ENCODE data around the gene MRRF.

MRRF gene

DNA sequence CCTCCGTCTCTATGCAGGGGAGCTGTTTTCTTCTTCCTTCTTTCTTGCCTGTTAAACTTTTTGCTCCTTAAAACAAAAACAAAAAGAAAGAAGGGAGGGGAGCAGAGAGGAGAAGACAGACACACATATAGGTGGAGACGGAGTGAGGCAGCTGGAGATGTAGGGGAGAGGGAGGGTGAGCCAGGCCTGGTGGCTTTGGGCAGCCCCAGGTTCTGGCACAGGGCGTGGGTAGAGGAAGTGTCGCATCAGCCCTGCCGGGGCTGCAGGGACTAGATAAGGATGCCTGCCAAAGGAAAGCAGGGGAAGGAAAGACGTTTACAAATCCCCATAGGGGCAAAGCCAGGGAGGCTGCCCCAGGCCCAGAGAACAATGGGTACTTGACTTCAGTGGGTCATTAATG is 67.4 kb downstream of the MRRF start:
- DNase-seq (ENCODE audit: low read depth in 2 of 2), result no peak

- DNase-seq (ENCODE audit: low read depth in 2 of 2), result no peak
Measured at GRCh38 chr9:122332644-122333043, 68.0 kb downstream of the MRRF start.

- DNase-seq (ENCODE audit: low read depth in 2 of 2), result no peak
Measured at GRCh38 chr9:122333169-122333808, 68.6 kb downstream of the MRRF start.

- DNase-seq (ENCODE audit: low read depth in 2 of 2), result no peak
Measured at GRCh38 chr9:122334916-122335315, 70.2 kb downstream of the MRRF start.

GRCh38 chr9:122336189-122336588 is 71.5 kb downstream of the MRRF start:
- no peak for DNase-seq (ENCODE audit: low read depth in 2 of 2)

DNA sequence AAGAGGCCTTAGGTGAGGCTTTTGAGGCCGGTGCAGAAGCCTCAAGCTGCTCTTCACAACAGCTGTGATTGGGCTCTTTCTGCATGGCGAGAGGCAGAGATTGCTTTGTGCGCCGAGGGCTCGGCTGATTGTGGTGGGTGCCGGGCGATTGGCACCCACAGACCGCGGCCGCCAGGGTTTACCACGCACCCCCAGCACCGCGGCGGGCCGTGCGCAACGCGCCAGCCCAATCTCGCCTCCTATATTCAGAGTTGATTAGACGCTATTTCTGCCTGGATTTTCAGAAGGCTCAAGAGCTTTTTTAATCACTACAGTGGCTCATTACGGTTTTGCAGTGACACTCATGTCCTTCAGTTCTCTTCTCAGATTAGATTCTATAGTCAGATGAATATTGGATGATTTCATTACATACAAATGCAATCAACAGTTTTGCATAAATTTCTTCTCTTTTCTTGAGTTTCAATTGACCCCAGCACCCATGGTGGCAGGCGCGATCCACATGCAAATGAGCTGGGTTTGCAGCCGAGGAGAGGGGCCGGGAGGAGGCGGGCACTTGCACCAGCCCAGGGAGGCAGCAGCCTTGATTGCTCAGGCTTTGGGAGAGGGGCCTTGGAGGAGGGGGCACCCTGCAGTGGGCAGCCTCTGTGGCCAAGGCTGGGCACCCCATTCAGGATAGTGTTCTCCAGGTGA is 72.3 kb downstream of the MRRF start:
- DNase-seq (ENCODE audit: low read depth in 2 of 2), result no peak

- DNase-seq (ENCODE audit: low read depth in 2 of 2), result no peak
Measured at GRCh38 chr9:122337556-122337929, 72.9 kb downstream of the MRRF start.

- no peak for DNase-seq (ENCODE audit: low read depth in 2 of 2)
Measured at GRCh38 chr9:122338536-122338935, 73.9 kb downstream of the MRRF start.

GRCh38 chr9:122338994-122339393 is 74.3 kb downstream of the MRRF start:
- no peak for DNase-seq (ENCODE audit: low read depth in 2 of 2)

GRCh38 chr9:122339579-122339978 is 74.9 kb downstream of the MRRF start:
- DNase-seq (ENCODE audit: low read depth in 2 of 2), result no peak

DNA sequence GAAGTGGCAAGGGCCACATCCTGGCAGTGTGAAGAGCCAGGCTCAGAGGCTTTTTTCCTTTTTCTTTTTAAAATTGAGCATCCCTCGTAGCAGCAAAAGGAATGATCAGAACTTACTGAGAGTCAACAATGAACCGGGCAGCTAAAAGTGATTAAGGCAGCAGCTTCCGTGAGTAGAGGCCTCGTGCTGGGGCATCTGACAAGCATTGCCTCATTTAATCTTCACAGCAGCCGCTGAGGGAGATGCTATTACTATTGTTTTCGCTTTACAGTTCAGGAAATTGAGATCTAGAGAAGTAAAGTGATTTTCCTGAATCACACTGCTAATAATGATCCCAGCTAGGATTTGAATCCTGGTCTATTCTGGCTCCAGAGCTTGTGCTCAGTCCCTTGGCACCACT is 75.5 kb downstream of the MRRF start:
- DNase-seq (ENCODE audit: low read depth in 2 of 2), result no peak

- DNase-seq (ENCODE audit: low read depth in 2 of 2), result no peak
Measured at GRCh38 chr9:122342323-122343050, 77.8 kb downstream of the MRRF start.

DNA sequence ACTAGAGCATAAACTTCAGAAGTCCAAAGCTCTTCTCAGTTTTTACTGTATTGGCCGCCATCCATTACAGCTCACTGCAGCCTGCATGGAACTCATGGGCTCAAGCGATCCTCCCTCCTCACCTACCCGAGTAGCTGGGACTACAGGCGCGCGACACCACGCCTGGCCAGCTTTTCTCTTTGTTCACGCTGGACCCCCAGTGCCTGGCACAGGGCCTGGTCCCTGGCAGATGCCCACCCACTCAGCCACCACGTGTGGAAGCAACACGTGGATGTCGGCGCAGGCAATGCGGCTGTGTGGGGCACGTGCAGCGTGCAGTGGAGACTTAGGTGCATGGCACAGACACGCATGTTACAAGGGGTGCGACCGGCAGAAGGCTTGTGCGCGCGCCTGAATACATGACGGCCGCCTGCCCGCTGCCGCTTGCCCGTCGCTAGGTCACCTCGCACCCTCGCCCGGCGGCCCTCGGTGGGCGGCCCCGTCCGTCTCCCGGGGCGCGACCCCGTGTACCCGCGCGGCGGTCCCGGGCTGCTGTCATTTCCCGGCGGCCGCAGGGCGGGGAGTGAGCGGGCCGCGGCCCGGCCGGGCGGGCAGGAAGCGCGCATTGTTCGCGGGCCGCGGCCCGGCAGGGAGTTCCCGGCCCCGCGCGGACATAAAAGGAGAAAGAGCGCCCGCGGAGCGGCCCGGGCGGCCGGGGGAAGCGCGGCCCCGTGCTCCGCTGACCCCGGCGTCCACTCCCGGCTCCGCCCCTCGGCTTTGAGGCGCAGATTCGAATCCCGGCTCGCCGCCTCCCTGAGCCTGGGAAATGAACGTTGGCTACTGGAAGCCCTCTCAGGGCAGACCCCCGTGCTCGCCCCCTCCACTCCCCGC is 82.0 kb downstream of the MRRF start:
- no peak for DNase-seq (ENCODE audit: low read depth in 2 of 2)

- DNase-seq (ENCODE audit: low read depth in 2 of 2), result no peak
Measured at GRCh38 chr9:122347348-122348287, 82.9 kb downstream of the MRRF start.

DNA sequence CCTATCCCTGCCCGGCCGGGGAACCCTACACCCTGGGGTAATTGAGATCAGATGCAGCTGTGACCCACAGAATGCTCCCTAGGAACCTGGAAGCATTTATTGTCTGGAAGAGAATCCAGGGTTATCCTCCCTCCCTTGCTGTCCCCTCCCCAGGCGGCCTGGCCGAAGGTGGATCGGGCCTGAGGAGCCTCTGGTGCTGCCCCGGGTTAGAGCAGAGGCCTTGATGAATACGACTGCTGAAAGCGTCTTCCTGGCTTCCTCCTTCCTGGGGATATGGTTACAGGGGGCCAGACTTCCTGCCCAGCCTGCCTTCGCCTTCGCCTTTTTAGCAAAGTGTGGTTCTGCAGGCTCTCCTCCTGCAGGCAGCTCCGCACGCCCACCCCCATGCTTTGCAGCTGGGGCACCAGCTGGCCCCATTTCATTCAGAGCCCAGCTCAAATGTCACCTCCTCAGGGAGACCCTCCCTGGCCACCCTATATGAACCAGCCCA is 83.7 kb downstream of the MRRF start:
- no peak for DNase-seq (ENCODE audit: low read depth in 2 of 2)

DNA sequence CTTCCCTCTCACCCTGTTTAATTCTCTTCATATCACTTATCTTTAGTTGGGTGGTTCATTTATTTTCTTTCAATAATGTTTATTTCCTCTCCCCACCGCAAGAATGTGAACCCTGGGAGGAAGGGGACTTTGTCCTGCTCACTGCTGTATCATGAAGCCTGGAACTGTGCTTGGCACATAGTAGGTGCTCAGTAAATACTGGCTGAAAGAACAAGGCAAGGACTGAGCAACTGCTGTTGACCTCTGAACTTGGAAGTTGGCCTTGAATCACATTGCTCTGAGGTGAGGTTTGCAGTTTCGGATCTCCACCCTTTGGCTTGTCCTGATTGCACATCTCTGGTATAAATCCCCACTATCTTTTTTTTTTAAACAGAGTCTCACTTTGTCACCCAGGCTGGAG is 84.1 kb downstream of the MRRF start:
- no peak for DNase-seq (ENCODE audit: low read depth in 2 of 2)

- no peak for DNase-seq (ENCODE audit: low read depth in 2 of 2)
Measured at GRCh38 chr9:122349201-122349600, 84.5 kb downstream of the MRRF start.

GRCh38 chr9:122350577-122351355 is 86.1 kb downstream of the MRRF start:
- peak; percentile 29 for DNase-seq (ENCODE audit: low read depth in 2 of 2)

GRCh38 chr9:122354536-122355199 is 90.0 kb downstream of the MRRF start:
- no peak for DNase-seq (ENCODE audit: low read depth in 2 of 2)
